Suprapubic skin (tissue), 4 donors: ENCODE results near the gene DEGS1.

Experiments used
- CTCF ChIP-seq, 2 donors: fragments of 200-600 bp in 1 of 2; fragments of 450-650 bp in 1 of 2; sonication (generic) in 1 of 2; IDR thresholded peaks; one replicate each; pipeline ENCODE4 v1.5.1; 2016 to 2019; ENCODE audit warnings: antibody characterized with exemption in 2 of 2, mild to moderate bottlenecking in 1 of 2, moderate library complexity in 1 of 2
- EP300 ChIP-seq: sonication (generic); formaldehyde crosslinking; IDR thresholded peaks from one replicate; pipeline ENCODE4 v1.6.1; 2017; ENCODE audit warnings: antibody characterized with exemption
- POLR2A ChIP-seq, 2 donors: fragments of 450-650 bp; IDR thresholded peaks; one replicate each; pipeline ENCODE4 v1.6.1; 2017; ENCODE audit warnings: antibody characterized with exemption in 2 of 2, mild to moderate bottlenecking in 2 of 2, moderate library complexity in 2 of 2
- POLR2AphosphoS5 ChIP-seq, 3 donors: sonication (generic); formaldehyde crosslinking; IDR thresholded peaks; one replicate each; pipeline ENCODE4 v1.6.1; 2017; ENCODE audit warnings: antibody characterized with exemption in 3 of 3

- no peak for TF ChIP-seq POLR2A (IDR thresholded peaks at IDR 0.05)
- TF ChIP-seq CTCF (IDR thresholded peaks at IDR 0.05), result no peak
- no peak for TF ChIP-seq EP300
- TF ChIP-seq POLR2AphosphoS5 (IDR thresholded peaks at IDR 0.05), result no peak
Observed at GRCh38 chr1:224201853-224202252, 18.8 kb downstream of the DEGS1 start.
